Breast epithelium (tissue), 4 donors: ENCODE measurements around the gene DMXL2. TPM values are rescaled to one million over a fixed set of nuclear protein-coding genes. Genes with fewer than 3 reads are reported as not detected.
A peak's percentile ranks its signal among the peaks of the same experiment; 100 is the strongest.

ENCODE experiments used
- DNase-seq, 2 donors: peaks; one replicate each; pipeline ENCODE4 v3.0.0-alpha.2; 2019; ENCODE audit warnings: low spot score in 2 of 2
- H3K27ac ChIP-seq, 2 donors: fragments of 200-600 bp; sonication (generic) in 1 of 2; one replicate each; pipeline ENCODE4 v1.5.1; 2016 to 2019; ENCODE audit warnings: mild to moderate bottlenecking in 1 of 2
- H3K27me3 ChIP-seq, 2 donors: fragments of 200-600 bp; sonication (generic) in 1 of 2; one replicate each; pipeline versions ENCODE4 v1.5.1 to v1.6.0; 2017 to 2019; ENCODE audit warnings: control low read depth in 1 of 2, mild to moderate bottlenecking in 1 of 2
- H3K36me3 ChIP-seq: fragments of 200-600 bp; one replicate; pipeline ENCODE4 v1.5.1; 2019
- H3K4me1 ChIP-seq, 2 donors: fragments of 200-600 bp; sonication (generic); one replicate each; pipeline ENCODE4 v1.5.1; 2016 to 2019; ENCODE audit warnings: control low read depth in 1 of 2
- H3K4me3 ChIP-seq, 3 donors: fragments of 200-600 bp; sonication (generic); 1 replicate in 2 of 3; 2 replicates in 1 of 3; pipeline ENCODE4 v1.5.1; 2016 to 2019; ENCODE audit warnings: mild to moderate bottlenecking in 3 of 3, moderate library complexity in 2 of 3
- H3K9me3 ChIP-seq, 2 donors: fragments of 200-600 bp; sonication (generic) in 1 of 2; one replicate each; pipeline ENCODE4 v1.5.1; 2016 to 2019; ENCODE audit warnings: control low read depth in 1 of 2
- POLR2A ChIP-seq: fragments of 450-650 bp; IDR thresholded peaks from one replicate; pipeline ENCODE4 v1.6.1; 2016; ENCODE audit warnings: antibody characterized with exemption, mild to moderate bottlenecking, moderate library complexity
- POLR2AphosphoS5 ChIP-seq, 3 donors: sonication (generic); formaldehyde crosslinking; IDR thresholded peaks; one replicate each; pipeline ENCODE4 v1.6.1; 2017; ENCODE audit warnings: antibody characterized with exemption in 3 of 3
- intact Hi-C: fragments of 100-400 bp; cut with DNase I; formaldehyde crosslinking; loops from one replicate; pipeline ENCODE4 v1.15.1; 2023; ENCODE audit warnings: low total_unique reads
- total RNA-seq, 3 donors: library from RNA; depleted of rRNA; stranded (reverse); fragments of >200 nt; gene quantifications; one replicate each; pipeline ENCODE4 v1.1.0, GENCODE V29; 2016
- TF ChIP-seq, protein P1 (sequence below), 3 donors: fragments of 450-650 bp; IDR thresholded peaks; one replicate each; pipeline ENCODE4 v1.5.1; 2016 to 2017; ENCODE audit warnings: antibody characterized with exemption in 3 of 3, mild to moderate bottlenecking in 3 of 3, moderate library complexity in 3 of 3

Gene DMXL2
- total RNA-seq, 3 donors from 2014 or later, result 28.5 to 73.9 (median 36.4) TPM

DNA sequence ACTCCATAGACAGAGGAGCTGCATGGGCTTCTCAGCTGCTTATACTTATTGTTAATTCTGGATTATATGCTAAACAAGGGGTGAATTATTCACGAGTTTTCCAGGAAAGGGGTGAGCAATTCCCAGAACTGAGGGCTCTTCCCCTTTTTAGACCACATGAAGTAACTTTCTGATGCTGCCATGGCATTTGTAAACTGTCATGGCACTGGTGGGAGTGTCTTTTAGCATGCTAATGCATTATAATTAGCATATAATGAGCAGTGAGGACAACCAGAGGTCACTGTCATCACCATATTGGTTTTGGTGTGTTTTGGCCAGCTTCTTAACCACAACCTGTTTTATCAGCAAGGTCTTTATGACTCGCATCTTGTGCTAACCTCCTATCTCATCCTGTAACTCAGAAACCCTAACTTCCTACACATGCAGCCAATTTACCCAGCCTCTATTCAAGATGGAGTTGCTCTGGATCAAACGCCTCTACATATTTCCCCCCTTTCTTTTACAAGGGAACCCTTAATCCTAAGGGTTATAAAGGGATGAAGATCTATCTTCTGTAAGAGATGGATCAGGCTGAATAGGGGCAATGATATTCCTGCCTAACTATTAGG is 12.1 kb upstream of the DMXL2 start:
- intact Hi-C loops, result no loop called here
- H3K4me3 ChIP-seq, result no peak overlapping the region
- DNase-seq, result no peak
- no peaks in the 10 kb centered on the region for H3K9me3 ChIP-seq
- no peaks in the 10 kb centered on the region for H3K36me3 ChIP-seq
- H3K27ac ChIP-seq, result no peak overlapping the region
- no peaks in the 10 kb centered on the region for H3K27me3 ChIP-seq
- no peak for TF ChIP-seq POLR2A
- TF ChIP-seq, protein P1, sequence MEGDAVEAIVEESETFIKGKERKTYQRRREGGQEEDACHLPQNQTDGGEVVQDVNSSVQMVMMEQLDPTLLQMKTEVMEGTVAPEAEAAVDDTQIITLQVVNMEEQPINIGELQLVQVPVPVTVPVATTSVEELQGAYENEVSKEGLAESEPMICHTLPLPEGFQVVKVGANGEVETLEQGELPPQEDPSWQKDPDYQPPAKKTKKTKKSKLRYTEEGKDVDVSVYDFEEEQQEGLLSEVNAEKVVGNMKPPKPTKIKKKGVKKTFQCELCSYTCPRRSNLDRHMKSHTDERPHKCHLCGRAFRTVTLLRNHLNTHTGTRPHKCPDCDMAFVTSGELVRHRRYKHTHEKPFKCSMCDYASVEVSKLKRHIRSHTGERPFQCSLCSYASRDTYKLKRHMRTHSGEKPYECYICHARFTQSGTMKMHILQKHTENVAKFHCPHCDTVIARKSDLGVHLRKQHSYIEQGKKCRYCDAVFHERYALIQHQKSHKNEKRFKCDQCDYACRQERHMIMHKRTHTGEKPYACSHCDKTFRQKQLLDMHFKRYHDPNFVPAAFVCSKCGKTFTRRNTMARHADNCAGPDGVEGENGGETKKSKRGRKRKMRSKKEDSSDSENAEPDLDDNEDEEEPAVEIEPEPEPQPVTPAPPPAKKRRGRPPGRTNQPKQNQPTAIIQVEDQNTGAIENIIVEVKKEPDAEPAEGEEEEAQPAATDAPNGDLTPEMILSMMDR (IDR thresholded peaks at IDR 0.05), result no peak
- TF ChIP-seq POLR2AphosphoS5 (IDR thresholded peaks at IDR 0.05), result no peak
- H3K4me1 ChIP-seq, result no peaks in the 10 kb centered on the region

DNA sequence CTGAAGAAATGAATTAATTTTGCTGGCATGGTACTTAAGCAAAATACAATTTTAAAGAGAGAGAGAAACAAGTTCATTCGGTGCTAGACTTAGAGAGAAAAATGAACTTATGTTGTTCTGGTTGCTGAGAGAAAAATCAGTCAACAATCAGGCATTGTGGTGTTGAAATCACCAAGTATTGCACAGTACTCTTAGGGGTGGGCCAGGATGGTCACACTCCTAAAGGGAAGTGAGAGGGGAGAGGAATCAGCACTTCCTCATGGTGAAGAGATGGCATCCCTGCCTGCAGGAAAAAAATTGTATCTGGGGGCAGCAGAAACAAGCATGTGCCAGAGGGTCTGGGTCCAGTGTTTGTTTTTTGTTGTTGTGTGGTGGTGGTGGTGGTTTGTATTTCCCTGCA is 7.0 kb upstream of the DMXL2 start:
- Histone ChIP-seq H3K4me1 (no peaks in the 10 kb centered on the region), H3K9me3 (no peaks in the 10 kb centered on the region), H3K36me3 (no peaks in the 10 kb centered on the region), H3K27me3 (no peaks in the 10 kb centered on the region), H3K4me3 (no peak overlapping the region), H3K27ac (no peak overlapping the region)
- intact Hi-C loops, result no loop called here
- DNase-seq, result no peak
- TF ChIP-seq, protein P1 (IDR thresholded peaks at IDR 0.05), result no peak
- TF ChIP-seq POLR2AphosphoS5 (IDR thresholded peaks at IDR 0.05) (no peak), POLR2A (no peak)

DNA sequence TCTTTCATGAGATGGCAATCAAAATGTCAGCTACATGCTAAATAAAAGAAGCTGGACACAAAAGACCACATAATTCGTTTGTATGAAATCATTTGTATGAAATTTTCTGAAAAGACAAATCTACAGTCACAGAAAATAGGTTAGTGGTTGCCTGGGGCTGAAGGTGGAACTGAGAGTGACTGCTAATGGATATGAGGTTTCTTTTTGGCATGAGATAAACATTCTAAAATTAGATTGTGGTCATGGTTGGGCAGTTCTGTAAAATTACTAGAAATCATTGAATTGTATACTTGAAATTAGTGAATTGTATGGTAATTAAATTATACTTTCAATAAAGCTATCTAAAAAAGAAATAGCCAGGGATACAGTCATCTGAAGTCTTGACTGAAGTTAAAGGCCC is 2.7 kb upstream of the DMXL2 start:
- Histone ChIP-seq H3K36me3 (no peaks in the 10 kb centered on the region), H3K27ac (no peak overlapping the region), H3K4me3 (no peak overlapping the region), H3K27me3 (no peaks in the 10 kb centered on the region), H3K9me3 (no peaks in the 10 kb centered on the region), H3K4me1 (no peaks in the 10 kb centered on the region)
- no peak for DNase-seq
- intact Hi-C loops, result no loop called here
- no peak for TF ChIP-seq POLR2A
- TF ChIP-seq, protein P1 (IDR thresholded peaks at IDR 0.05), result no peak
- TF ChIP-seq POLR2AphosphoS5 (IDR thresholded peaks at IDR 0.05), result no peak

DNA sequence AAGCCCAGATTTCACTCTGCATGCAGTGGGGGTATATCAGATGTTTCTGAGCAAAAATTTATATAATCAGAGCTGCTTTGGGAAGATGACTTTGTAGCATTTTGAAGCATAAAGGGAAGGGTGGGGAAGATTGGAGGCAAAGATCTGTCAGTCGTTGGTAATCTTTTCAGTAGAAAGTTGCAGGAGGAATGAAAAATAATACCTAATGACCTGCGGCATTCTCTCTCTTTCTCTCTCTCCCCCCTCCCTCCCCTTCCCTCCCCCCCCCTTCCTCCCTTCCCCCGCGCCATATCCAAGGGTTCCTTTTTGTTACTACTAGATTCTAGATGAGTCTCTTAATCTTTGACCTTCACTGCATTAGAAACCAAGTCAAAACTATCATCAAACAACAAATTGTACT is 1.5 kb upstream of the DMXL2 start:
- TF ChIP-seq, protein P1 (IDR thresholded peaks at IDR 0.05), result no peak
- TF ChIP-seq POLR2AphosphoS5 (IDR thresholded peaks at IDR 0.05), result no peak
- H3K4me1 ChIP-seq, result no peaks in the 10 kb centered on the region
- intact Hi-C loops, result no loop called here
- no peak overlapping the region for H3K27ac ChIP-seq
- no peaks in the 10 kb centered on the region for H3K27me3 ChIP-seq
- H3K9me3 ChIP-seq, result no peaks in the 10 kb centered on the region
- no peak for DNase-seq
- H3K36me3 ChIP-seq, result no peaks in the 10 kb centered on the region
- H3K4me3 ChIP-seq, result no peak overlapping the region

DNA sequence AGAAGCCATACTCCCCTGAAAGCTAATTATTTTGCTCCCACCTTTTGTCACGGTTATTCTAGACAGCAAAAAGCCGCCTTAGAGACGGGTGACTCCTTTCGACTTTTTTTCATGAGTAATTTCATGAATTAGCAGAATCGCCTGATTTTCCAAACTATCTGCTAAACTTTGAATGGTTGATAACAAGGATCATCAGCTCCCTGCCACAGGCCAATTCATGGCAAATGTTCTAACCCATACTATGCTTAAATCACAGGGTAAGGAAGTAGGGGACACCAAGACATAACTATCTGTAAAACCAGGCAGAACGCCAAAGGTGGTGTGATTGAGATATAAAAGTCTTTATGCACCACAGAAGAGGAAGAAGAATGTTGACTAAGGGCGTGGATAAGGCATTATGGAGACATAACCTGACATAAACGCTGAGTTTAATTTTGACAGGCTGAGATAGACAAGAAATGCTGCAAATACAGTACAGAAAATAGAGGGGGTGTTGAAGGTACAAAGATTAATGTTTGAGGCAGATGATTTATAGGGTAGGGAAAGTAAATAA is 891 bp upstream of the DMXL2 start:
- DNase-seq, result no peak
- TF ChIP-seq POLR2A (no peak), POLR2AphosphoS5 (IDR thresholded peaks at IDR 0.05) (no peak)
- TF ChIP-seq, protein P1 (IDR thresholded peaks at IDR 0.05), result no peak
- H3K27ac ChIP-seq, result peak overlapping the region in 1 of 2 donors; percentile 71

More for the DNA sequence above, 891 bp upstream of the DMXL2 start:
- Histone ChIP-seq H3K27me3 (no peaks in the 10 kb centered on the region), H3K9me3 (no peaks in the 10 kb centered on the region), H3K36me3 (no peaks in the 10 kb centered on the region), H3K4me1 (no peaks in the 10 kb centered on the region), H3K4me3 (peak overlapping the region; percentile 81 to 98 (median 89))
- intact Hi-C loops, result no loop called here
